Right lobe of liver (tissue), 6 donors: ENCODE results near the gene ERCC2. TPM values are rescaled to one million over a fixed set of nuclear protein-coding genes. Genes with fewer than 3 reads are reported as not detected.
"Not testable (repeated sequence)": the region's sequence is repeated elsewhere in the genome, so short reads cannot be mapped to it uniquely, and the experiment has no call there.

Source experiments
- ATAC-seq, 4 donors: fragments of 200-7000 bp; cut with Tn5 transposase; one replicate each; pipeline ENCODE4 v1.9.1; 2020; ENCODE audit warnings: mild to moderate bottlenecking in 4 of 4, moderate library complexity in 4 of 4
- DNase-seq, 3 donors: peaks; one replicate each; pipeline ENCODE4 v3.0.0-alpha.2; 2020
- H3K27ac ChIP-seq, 3 donors: fragments of 200-600 bp; one replicate each; pipeline ENCODE4 v1.8.0; 2022
- H3K27me3 ChIP-seq, 2 donors: fragments of 200-600 bp; one replicate each; pipeline ENCODE4 v1.8.0; 2022
- H3K36me3 ChIP-seq, 4 donors: fragments of 200-600 bp; sonication (generic) in 1 of 4; one replicate each; pipeline versions ENCODE4 v1.5.1 to v1.8.0; 2017 to 2022; ENCODE audit warnings: control low read depth in 1 of 4
- H3K4me1 ChIP-seq, 4 donors: fragments of 200-600 bp; sonication (generic) in 1 of 4; one replicate each; pipeline versions ENCODE4 v1.5.1 to v1.8.0; 2017 to 2022; ENCODE audit warnings: control low read depth in 1 of 4
- H3K4me3 ChIP-seq, 3 donors: fragments of 200-600 bp; one replicate each; pipeline ENCODE4 v1.8.0; 2022
- H3K9me3 ChIP-seq, 4 donors: fragments of 200-600 bp; sonication (generic) in 1 of 4; one replicate each; pipeline versions ENCODE4 v1.5.1 to v1.8.0; 2017 to 2022; ENCODE audit warnings: control low read depth in 1 of 4
- CTCF ChIP-seq, 4 donors: fragments of 200-600 bp in 3 of 4; fragments of 450-650 bp in 1 of 4; IDR thresholded peaks; one replicate each; pipeline versions ENCODE4 v1.5.1 to v1.8.0; 2016 to 2022; ENCODE audit warnings: antibody characterized with exemption in 4 of 4, mild to moderate bottlenecking in 2 of 4
- POLR2A ChIP-seq: fragments of 450-650 bp; IDR thresholded peaks from one replicate; pipeline ENCODE4 v1.6.1; 2017; ENCODE audit warnings: antibody characterized with exemption, mild to moderate bottlenecking
- WGBS: methylation state at CpG from one replicate; pipeline ENCODE4 v1.1.6; 2018; ENCODE audit warnings: low coverage, low lambda C conversion rate; ENCODE audit not compliant: insufficient coverage; ENCODE audit errors: missing lambda C conversion rate; 5-methylcytosine and 5-hydroxymethylcytosine counted together
- intact Hi-C, 2 donors: fragments of 100-400 bp; cut with DNase I; formaldehyde crosslinking; loops; one replicate each; pipeline versions ENCODE4 v1.11.2 to v1.14.1; 2022
- total RNA-seq, 6 experiments: library from RNA; depleted of rRNA in 2 of 6; stranded (reverse); fragments of >200 nt in 2 of 6; fragmentation: NEBNext Ultra II Directional in 3 of 6; extraction: Animal tissue kit (Norgen Biotek cat#: 25700) in 3 of 6; gene quantifications; one replicate each; pipeline versions ENCODE4 v1.1.0 to v1.2.4, GENCODE V29; 2016 to 2023
- donor health status: DM: no; HTN: yes; CAD: no.
- donor health status: DM: no; HTN: no; CAD: no.
- donor health status: DM: no; HTN: no; CAD: no.
- donor health status: DM: no; HTN: yes; CAD: no.
- donor health status: DM: no; HTN: yes; CAD: no.

The ERCC2 gene
- total RNA-seq, 6 experiments from 2014 or later: 9.8 to 13.7 (median 11.3) TPM

- DNase-seq (no peak), ATAC-seq (peak in 1 of 4 donors; percentile 7)
- 60% methylated on average over 2 of the region's 4 CpGs for WGBS
- intact Hi-C loops: no loop called here
- Histone ChIP-seq H3K4me3 (no peak overlapping the region), H3K27me3 (no peaks in the 10 kb centered on the region), H3K9me3 (no peaks in the 10 kb centered on the region), H3K36me3 (peaks cover 0 to 29% (median 3%) of the 10 kb centered on the region in 4 donors), H3K27ac (no peak overlapping the region), H3K4me1 (no peaks in the 10 kb centered on the region)
- TF ChIP-seq POLR2A (no peak), CTCF (IDR thresholded peaks at IDR 0.05) (no peak)
These were observed 46.8 kb upstream of the ERCC2 start for GRCh38 chr19:45417151-45417550.

DNA sequence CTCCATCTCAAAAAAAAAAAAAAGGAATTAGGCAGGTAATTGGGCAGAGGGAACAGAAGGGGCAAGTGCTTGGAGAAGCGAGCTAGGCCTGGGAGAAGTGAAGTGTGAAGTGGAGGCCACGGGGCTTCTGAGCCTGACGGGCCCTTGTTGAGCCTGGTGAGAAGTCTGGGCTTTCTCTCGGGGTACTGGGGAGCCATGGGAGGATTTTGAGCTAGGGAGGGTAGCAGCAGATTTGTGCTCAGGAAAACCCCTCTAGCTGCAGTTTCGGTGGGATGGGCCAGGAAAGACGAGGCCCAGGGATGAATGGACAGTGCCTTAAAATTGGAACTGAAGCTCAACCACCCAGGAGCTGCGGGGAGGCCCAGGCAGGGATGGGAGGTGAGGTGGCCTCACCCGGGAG is 44.1 kb upstream of the ERCC2 start:
- intact Hi-C loops: no loop called here
- Histone ChIP-seq H3K4me3 (no peak overlapping the region), H3K9me3 (no peaks in the 10 kb centered on the region), H3K27me3 (no peaks in the 10 kb centered on the region), H3K36me3 (peaks cover 0 to 29% (median 3%) of the 10 kb centered on the region in 4 donors), H3K27ac (no peak overlapping the region), H3K4me1 (no peaks in the 10 kb centered on the region)
- TF ChIP-seq CTCF (IDR thresholded peaks at IDR 0.05) (no peak), POLR2A (no peak)
- no peak for DNase-seq
- 94% methylated on average over 3 of the region's 8 CpGs for WGBS
- ATAC-seq: no peak

GRCh38 chr19:45413497-45413896 is 43.1 kb upstream of the ERCC2 start:
- DNase-seq: no peak
- H3K27me3 ChIP-seq: no peaks in the 10 kb centered on the region
- WGBS: 85% methylated on average over 6 of the region's 6 CpGs
- H3K4me3 ChIP-seq: no peak overlapping the region
- no peak overlapping the region for H3K27ac ChIP-seq
- no peaks in the 10 kb centered on the region for H3K4me1 ChIP-seq
- intact Hi-C loops: no loop called here
- peak in 1 of 4 donors; percentile 29 for ATAC-seq
- H3K9me3 ChIP-seq: no peaks in the 10 kb centered on the region
- peaks cover 0 to 29% (median 3%) of the 10 kb centered on the region in 4 donors for H3K36me3 ChIP-seq
- TF ChIP-seq POLR2A: no peak
- no peak for TF ChIP-seq CTCF (IDR thresholded peaks at IDR 0.05)

GRCh38 chr19:45410330-45410729 is 40.0 kb upstream of the ERCC2 start:
- H3K4me1 ChIP-seq, intact Hi-C loops, H3K27ac ChIP-seq, H3K27me3 ChIP-seq, ATAC-seq, H3K9me3 ChIP-seq, H3K4me3 ChIP-seq, DNase-seq: not testable (repeated sequence)
- WGBS: 87% methylated on average over 3 of the region's 4 CpGs
- H3K36me3 ChIP-seq: peaks cover 0 to 21% (median 0%) of the 10 kb centered on the region in 4 donors

GRCh38 chr19:45409557-45409920 is 39.2 kb upstream of the ERCC2 start:
- Histone ChIP-seq H3K27me3 (no peaks in the 10 kb centered on the region), H3K27ac (no peak overlapping the region), H3K4me3 (no peak overlapping the region), H3K4me1 (peaks cover 0 to 8% (median 3%) of the 10 kb centered on the region in 4 donors), H3K9me3 (no peaks in the 10 kb centered on the region), H3K36me3 (peaks cover 0 to 18% (median 0%) of the 10 kb centered on the region in 4 donors)
- intact Hi-C loops: no loop called here
- DNase-seq (no peak), ATAC-seq (no peak)
- WGBS: 45% methylated on average over 4 of the region's 4 CpGs
- TF ChIP-seq POLR2A: no peak
- TF ChIP-seq CTCF (IDR thresholded peaks at IDR 0.05): no peak
